IMR-90 (cell line): Measurements from ENCODE around the gene TTC31.

Source experiments
- BHLHE40 ChIP-seq: fragments of 150-350 bp; IDR thresholded peaks from 2 replicates; pipeline ENCODE4 v1.6.1; 2016; ENCODE audit warnings: mild to moderate bottlenecking, low read depth, low read length
- CEBPB ChIP-seq: IDR thresholded peaks from 2 replicates; pipeline ENCODE4 v1.6.1; 2012; ENCODE audit warnings: low read depth, low read length, improper control_type of control experiment
- CHD1 ChIP-seq: IDR thresholded peaks from 2 replicates; pipeline ENCODE4 v1.6.1; 2012; ENCODE audit warnings: low read depth, low read length, improper control_type of control experiment
- CTCF ChIP-seq: conservative IDR thresholded peaks from 2 replicates; pipeline ENCODE4 v1.5.1; 2012; ENCODE audit warnings: mild to moderate bottlenecking, low read depth, low read length, improper control_type of control experiment
- ELK1 ChIP-seq: fragments of 150-350 bp; IDR thresholded peaks from 2 replicates; pipeline ENCODE4 v1.6.1; 2016; ENCODE audit warnings: low read depth, mild to moderate bottlenecking, low read length, moderate library complexity, borderline replicate concordance
- FOS ChIP-seq: fragments of 150-350 bp; IDR thresholded peaks from 2 replicates; pipeline ENCODE4 v1.6.1; 2016; ENCODE audit warnings: low read depth, low read length
- MAFK ChIP-seq: IDR thresholded peaks from 2 replicates; pipeline ENCODE4 v1.6.1; 2012; ENCODE audit warnings: low read depth, low read length, improper control_type of control experiment
- MAZ ChIP-seq: IDR thresholded peaks from 2 replicates; pipeline ENCODE4 v1.6.1; 2012; ENCODE audit warnings: low read depth, mild to moderate bottlenecking, low read length, improper control_type of control experiment, moderate library complexity, borderline replicate concordance
- MXI1 ChIP-seq: IDR thresholded peaks from 2 replicates; pipeline ENCODE4 v1.6.1; 2012; ENCODE audit warnings: low read depth, mild to moderate bottlenecking, low read length, moderate library complexity, borderline replicate concordance
- POLR2A ChIP-seq: IDR thresholded peaks from 2 replicates; pipeline ENCODE4 v1.6.1; 2012; ENCODE audit warnings: mild to moderate bottlenecking, low read depth, low read length
- RAD21 ChIP-seq: IDR thresholded peaks from 2 replicates; pipeline ENCODE4 v1.6.1; 2012; ENCODE audit warnings: low read length, improper control_type of control experiment
- RFX5 ChIP-seq: IDR thresholded peaks from 2 replicates; pipeline ENCODE4 v1.8.0; 2012; ENCODE audit warnings: low read depth, mild to moderate bottlenecking, low read length, moderate library complexity
- SMC3 ChIP-seq: fragments of 150-350 bp; IDR thresholded peaks from 2 replicates; pipeline ENCODE4 v1.6.1; 2016; ENCODE audit warnings: low read depth, mild to moderate bottlenecking, antibody characterized with exemption, low read length, moderate library complexity

GRCh38 chr2:74441690-74442482 is 41.0 kb upstream of the TTC31 start, which contains the start of gene RTKN:
- no peak for TF ChIP-seq RAD21
- TF ChIP-seq SMC3, result no peak
- no peak for TF ChIP-seq CTCF
- no peak for TF ChIP-seq RFX5
- no peak for TF ChIP-seq ELK1
- no peak for TF ChIP-seq MAZ
- no peak for TF ChIP-seq POLR2A
- TF ChIP-seq MXI1, result no peak
- TF ChIP-seq FOS, result no peak
- TF ChIP-seq BHLHE40, result no peak
- no peak for TF ChIP-seq CHD1
- TF ChIP-seq MAFK, result no peak
- TF ChIP-seq CEBPB, result no peak
